ENCODE data around the gene VMAC.

Gene VMAC

GRCh38 chr19:5954293-5954692 lies 49.6 kb downstream of the VMAC start:
- no peak for DNase-seq

GRCh38 chr19:5955636-5955935 lies 50.9 kb downstream of the VMAC start:
- DNase-seq, result no peak

GRCh38 chr19:5956323-5956722 lies 51.7 kb downstream of the VMAC start:
- no peak for DNase-seq

- no peak for DNase-seq
Observed at GRCh38 chr19:5956728-5957127, 52.1 kb downstream of the VMAC start.

- DNase-seq, result no peak
Observed at GRCh38 chr19:5957170-5957569, 52.5 kb downstream of the VMAC start.

- no peak for DNase-seq
Observed at GRCh38 chr19:5958074-5958850, 53.6 kb downstream of the VMAC start.

- no peak for DNase-seq
Observed at GRCh38 chr19:5958851-5959122, 54.1 kb downstream of the VMAC start.

- DNase-seq, result no peak
Observed at GRCh38 chr19:5959260-5960004, 54.8 kb downstream of the VMAC start.
